ENCODE results near the gene CASP1.
"Not testable (repeated sequence)": the region's sequence is repeated elsewhere in the genome, so short reads cannot be mapped to it uniquely, and the experiment has no call there.

The CASP1 gene

DNA sequence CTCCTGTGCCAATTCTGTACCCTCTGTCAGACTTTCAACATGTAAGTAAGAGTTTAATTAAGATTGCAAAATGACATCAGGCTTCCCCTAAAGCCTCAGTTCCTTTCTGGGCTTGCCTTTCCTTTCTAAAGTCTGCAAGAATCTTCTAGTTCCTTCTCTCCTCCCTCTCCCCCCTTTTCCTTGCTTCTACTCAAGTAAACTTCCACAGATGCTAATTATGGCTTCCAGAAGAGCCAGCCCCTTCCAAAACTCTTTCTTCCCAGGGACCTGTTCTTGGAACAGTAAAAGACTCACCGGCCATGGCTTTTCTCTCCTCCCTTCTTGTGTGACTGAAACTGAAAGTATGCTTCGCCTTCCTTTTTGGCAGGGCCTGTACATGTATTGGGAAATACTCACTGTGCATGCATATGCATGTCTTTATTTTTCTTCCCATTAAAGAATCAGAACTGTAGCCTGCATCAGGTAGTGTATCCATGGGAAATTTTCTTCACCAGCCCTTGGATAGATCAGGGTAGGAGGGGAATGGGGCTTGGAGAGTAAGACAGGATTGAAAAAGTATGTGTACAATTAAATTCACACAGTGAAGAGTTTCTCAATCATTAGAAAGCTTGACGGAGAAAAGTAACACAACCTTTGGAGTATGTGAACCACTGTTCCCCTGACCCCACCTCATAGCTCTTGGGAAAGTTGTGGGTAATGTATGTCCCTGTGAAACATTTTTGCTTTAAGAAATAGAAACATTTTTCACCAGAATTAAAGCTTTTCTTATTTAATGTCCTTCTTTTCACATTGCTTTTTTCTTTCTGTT, at the start of gene CASP1:
TSS of gene CASP1 (minus strand) at position 332 of the 808 bp plus-strand sequence. CDS start at position 301, 31 bp downstream.
- DNase-seq (ENCODE audit: low read depth in 3 of 3): peak in 1 of 3 experiments; percentile 4

DNA sequence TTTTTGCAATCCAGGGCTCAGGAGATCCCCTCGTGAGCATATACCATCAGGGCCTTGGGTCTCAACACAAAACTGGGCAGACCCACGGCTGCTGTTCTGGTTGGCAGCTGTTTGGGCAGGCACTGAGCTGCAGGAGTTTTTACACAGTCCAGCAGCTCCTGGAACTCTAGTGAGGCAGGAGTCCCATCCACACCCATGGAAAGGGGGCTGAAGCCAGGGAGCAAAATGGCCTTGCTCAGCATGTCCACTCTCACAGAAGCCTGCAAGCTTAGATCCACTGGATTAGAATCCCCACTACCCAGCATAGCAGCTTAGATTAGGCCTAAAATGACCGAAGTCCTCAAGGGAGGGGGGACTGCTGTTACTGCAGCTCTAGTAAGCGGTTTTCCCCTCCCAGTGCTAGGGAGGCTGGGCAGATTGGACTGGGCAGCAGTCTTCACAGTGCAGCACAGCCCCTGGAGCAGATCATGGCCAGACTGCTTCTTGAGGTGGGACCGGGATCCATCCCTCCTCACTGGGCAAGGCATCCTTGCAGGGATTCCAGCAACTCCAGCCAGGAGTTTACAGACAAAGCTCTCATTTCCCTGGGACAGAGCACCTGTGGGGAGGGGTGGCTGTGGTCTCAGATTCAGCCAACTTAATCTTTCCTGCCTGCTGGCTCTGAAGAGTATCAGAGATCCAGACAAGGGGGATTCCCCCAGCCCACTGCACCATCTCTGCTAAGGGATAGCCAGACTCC, 46.6 kb upstream of the CASP1 start:
- DNase-seq (ENCODE audit: low read depth in 3 of 3): no peak

GRCh38 chr11:105080171-105080906, 45.4 kb upstream of the CASP1 start:
- DNase-seq (ENCODE audit: low read depth in 3 of 3): not testable (repeated sequence)

DNA sequence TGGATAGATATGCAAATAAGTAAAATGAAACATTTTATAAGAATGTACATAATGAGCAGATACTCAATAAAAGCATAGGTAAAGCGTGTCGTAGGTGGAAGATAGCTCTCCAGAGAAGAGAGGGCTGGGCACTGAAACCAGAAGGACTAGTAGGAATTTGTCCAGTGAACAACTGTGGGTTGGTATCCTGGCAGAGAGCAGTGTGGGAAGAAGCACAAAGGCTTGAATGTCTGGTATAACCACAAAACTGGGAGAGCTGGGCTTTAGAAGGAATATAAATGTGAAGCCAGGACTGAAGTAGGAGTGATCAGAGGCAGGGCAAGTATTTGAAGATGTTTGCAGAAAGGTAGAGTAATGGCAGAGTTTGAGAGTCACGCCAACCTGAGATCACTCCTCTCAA, 43.3 kb upstream of the CASP1 start:
- no peak for DNase-seq (ENCODE audit: low read depth in 3 of 3)

DNA sequence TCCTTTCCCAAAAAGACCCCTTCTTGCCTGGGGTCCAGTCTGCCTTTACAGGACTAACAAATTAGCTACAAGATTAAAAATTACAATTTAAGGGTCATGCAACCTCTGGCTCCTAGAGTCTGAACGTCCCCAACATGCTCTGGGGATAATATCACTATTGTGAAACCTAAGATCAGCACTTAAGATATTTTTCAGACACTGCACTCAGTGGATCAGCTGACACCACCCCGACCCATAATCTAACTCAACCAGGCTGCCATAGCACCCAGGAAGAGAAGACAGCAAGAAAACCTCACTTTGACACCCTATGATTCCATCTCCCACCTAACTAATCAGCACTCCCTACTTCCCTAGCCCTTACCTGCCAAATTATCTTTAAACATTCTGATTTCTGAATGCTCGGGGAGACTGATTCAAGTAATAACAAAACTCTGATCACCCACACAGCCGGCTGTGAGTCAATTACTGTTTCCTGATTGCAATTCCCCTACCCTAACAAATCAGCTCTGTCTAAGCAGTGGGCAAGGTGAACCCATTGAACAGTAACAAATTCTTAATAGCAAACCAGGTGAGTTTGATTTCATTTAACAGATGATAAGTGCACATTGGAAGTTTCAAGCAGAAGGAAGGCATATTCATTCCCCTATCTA, 42.3 kb upstream of the CASP1 start:
- DNase-seq (ENCODE audit: low read depth in 3 of 3): not testable (repeated sequence)

- no peak for DNase-seq (ENCODE audit: low read depth in 3 of 3)
Observed at GRCh38 chr11:105074166-105074530, 39.2 kb upstream of the CASP1 start.

GRCh38 chr11:105073456-105074165, 38.7 kb upstream of the CASP1 start:
- no peak for DNase-seq (ENCODE audit: low read depth in 3 of 3)

DNA sequence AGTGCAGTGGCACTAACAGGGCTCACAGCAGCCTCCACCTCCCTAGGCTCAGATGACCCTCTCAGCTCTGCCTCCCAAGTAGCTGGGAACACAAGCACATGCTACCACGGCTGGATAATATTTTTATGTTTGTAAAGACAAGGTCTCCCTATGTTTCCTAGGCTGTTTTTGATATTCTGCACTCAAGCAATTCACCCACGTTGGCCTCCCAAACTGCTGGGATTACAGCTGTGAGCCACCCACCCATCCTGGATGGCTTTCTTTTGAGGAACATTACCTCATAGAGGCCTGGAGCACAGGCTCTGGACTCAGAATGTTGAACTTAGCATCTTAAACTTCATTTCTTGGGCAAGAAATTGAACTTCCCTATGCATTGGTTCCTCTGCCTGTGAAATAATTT, 37.1 kb upstream of the CASP1 start:
- DNase-seq (ENCODE audit: low read depth in 3 of 3): not testable (repeated sequence)

- DNase-seq (ENCODE audit: low read depth in 3 of 3): no peak
Observed at GRCh38 chr11:105071089-105071732, 36.3 kb upstream of the CASP1 start.

GRCh38 chr11:105070306-105070705, 35.4 kb upstream of the CASP1 start:
- no peak for DNase-seq (ENCODE audit: low read depth in 3 of 3)

- DNase-seq (ENCODE audit: low read depth in 3 of 3): not testable (repeated sequence)
Observed at GRCh38 chr11:105069749-105070148, 34.8 kb upstream of the CASP1 start.

DNA sequence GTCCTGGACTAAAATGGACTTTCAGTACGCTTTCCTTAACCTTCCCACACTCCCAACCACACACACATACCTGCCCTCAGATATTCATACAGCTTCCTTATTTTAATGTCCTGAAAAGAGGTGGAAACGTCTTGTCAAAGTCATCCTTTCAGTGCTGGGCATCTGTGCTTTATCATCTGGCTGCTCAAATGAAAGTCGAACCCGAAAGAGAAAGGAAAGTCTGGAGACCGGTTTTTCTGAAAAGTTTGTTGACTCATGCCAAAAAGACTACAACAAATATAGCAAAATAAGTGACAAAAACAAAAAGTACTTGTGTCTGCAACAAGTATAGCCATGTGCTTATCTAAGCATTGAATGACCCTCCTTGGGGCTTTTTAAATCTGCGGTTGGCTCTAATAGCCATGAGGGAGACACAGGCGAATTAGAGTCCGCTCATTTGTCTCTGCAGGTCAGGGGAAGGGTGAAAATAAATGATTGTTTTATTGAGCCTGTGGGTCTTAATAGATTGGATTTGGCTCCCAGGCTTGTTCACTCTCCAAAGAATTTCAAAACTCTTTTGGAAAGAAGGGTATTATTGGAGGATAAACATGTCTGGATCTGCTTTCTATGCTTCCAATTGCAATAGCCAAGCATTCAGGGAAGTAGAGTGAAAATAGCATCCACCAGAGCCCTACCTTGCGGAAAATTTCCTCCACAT, 28.4 kb upstream of the CASP1 start:
- not testable (repeated sequence) for DNase-seq (ENCODE audit: low read depth in 3 of 3)

DNA sequence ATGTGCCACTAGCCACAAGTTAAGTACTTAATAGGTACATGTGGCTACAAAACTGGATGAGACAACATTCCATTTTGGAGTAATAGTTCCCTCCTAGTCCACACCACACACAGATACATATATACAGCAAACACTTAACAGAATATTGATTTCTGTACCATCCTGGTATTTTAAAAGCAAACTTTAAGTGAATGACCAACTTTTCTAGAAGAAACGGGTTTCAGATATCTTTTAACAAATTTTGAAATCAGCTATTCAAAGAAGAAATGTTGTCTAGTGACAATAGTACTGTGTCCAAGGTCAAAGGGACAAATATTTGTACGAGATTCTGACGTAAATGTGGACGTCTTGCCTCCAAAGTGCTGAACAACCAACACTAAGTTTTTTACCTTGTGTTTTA, 22.5 kb upstream of the CASP1 start:
- DNase-seq (ENCODE audit: low read depth in 3 of 3): no peak

DNA sequence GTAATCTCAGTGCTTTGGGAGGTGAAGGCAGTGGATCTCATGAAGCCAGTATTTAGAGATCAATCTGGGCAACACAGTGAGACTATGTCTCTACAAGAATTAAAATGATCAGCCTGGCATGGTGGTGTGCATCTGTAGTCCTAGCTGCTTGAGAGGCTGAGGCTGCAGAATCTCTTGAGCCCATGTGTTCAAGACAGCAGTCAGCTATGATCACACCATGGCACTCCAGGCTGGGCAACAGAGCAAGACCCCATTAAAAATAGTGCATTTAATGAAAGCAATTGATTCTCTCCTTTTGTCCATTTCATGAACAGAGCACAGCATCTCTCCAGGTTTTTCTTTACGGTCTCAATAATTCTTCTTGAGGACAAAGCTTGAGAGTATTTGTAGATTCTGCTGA, 21.5 kb upstream of the CASP1 start:
- DNase-seq (ENCODE audit: low read depth in 3 of 3): no peak

- DNase-seq (ENCODE audit: low read depth in 3 of 3): no peak
Observed at GRCh38 chr11:105054723-105055493, 20.0 kb upstream of the CASP1 start.

DNA sequence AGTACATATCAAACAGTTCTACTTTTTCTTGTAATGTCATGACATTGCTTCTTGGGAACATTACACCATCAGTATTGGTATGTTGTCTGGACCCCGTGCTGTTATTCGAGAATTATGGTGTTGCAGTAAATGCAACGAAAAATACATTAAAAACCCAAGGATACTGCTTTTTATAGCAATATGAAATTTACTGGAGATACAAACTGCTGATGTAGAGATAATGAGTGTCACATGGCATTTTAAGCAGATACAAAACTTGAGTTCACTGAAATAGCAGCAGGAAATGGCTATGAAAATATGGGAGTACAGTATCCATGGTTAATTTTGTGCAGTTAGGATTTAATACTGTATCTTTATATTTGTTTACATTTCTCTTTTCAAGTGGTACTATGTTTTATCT, 17.5 kb upstream of the CASP1 start:
- DNase-seq (ENCODE audit: low read depth in 3 of 3): no peak

DNA sequence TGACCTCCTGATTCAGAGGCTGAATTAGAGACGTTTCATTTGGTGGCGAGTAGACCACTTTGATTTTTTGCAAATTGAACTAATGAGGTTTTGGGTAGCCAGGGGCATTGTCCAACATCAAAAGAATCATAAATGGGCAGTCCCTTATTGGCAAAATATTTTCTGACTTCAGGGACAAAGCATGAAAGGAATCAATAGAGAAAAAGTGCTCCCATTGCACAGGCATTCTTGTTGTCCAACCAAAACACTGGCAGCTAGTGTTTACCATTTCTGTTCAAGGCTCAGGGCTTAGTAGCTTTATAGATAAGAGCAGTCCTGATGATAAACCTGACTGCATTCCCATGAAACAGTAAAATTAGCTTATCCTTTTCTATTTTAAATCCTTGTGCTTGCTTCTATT, 16.6 kb upstream of the CASP1 start:
- no peak for DNase-seq (ENCODE audit: low read depth in 3 of 3)

GRCh38 chr11:105049481-105049880, 14.5 kb upstream of the CASP1 start:
- DNase-seq (ENCODE audit: low read depth in 3 of 3): no peak

DNA sequence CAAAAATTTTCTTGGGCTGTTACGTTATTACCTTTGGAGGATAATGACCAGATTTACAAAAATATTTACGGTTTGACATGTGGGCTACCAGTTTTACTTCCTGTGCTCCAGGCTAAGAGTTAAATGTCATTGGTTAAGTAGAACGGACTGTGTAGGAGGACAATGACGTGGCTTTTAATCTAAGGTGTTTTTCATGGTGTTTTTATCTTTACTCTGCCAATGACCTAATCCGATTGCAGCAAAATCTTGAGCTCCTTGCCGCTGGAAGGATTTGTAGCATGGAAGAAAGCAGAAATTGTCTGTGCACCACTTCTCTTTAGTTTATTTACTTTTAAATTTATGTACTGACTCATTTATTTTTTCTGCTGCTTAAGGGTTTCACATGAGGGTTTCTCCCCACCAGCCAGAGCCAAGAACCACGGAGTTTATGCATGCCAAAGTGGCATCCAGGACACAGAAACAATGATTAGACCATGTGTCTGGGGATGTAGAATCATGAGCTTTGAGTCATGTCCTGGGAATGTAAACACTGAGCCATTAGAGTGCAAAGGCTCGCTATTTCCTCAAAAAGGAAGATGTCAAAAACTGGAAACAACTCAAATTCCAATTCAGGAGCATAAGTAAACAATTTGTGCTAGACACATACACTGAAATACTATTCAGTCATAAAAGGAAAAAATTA, 12.1 kb upstream of the CASP1 start:
- DNase-seq (ENCODE audit: low read depth in 3 of 3): no peak
